ENCODE results near the gene SI. TPM values are rescaled to one million over a fixed set of nuclear protein-coding genes. Genes with fewer than 3 reads are reported as not detected.

The SI gene
- total and polyA plus RNA-seq, 2 experiments from 2014 or later = not detected

DNA sequence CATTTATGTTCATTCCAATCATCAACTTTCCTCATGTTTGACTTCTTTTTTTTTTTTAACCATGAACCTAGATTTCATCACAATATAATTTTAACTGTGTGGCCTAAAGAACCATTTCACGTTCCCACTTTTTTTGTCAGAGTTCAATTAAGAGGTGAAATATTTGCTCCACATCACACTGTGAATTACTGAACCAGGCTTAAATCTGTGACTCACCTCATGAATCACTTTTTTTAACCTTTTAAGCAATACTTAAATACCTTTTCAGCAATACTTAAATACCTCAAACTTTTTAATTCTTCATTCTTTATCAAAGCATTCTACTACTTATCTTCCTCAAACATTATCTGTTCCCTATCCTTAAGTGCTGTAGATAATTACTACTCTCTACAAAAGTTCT lies 137.6 kb downstream of the SI start:
- no peak for DNase-seq
- H4K20me1 ChIP-seq (ENCODE audit: insufficient read depth) = no peaks in the 10 kb centered on the region
- 37 to 38% methylated on average over 1 of the region's 1 CpG for WGBS, 2 experiments (ENCODE audit: low coverage in 1 of 2, low lambda C conversion rate in 2 of 2, missing lambda C conversion rate in 2 of 2)
- H3K27ac ChIP-seq = no peak overlapping the region
- H3K4me1 ChIP-seq (ENCODE audit: insufficient read depth) = no peaks in the 10 kb centered on the region
- H3K36me3 ChIP-seq (ENCODE audit: low read depth) = no peaks in the 10 kb centered on the region
- no peaks in the 10 kb centered on the region for H3F3A ChIP-seq (ENCODE audit: insufficient read depth)
- H3K9me2 ChIP-seq (ENCODE audit: insufficient read depth) = no peaks in the 10 kb centered on the region
- no peak overlapping the region for H3K9ac ChIP-seq
- no peaks in the 10 kb centered on the region for H3K9me3 ChIP-seq (ENCODE audit: low read depth)
- TF ChIP-seq EZH2phosphoT487 (IDR thresholded peaks at IDR 0.05; ENCODE audit: insufficient read depth, low read depth) = no peak
- TF ChIP-seq EZH2 (IDR thresholded peaks at IDR 0.05; ENCODE audit: insufficient read depth, poor library complexity, severe bottlenecking) = no peak
- H3K4me3 ChIP-seq = no peak overlapping the region
- no peak overlapping the region for H2AFZ ChIP-seq
- in situ Hi-C loops (cut with MboI) = no loop called here
- no peak overlapping the region for H3K4me2 ChIP-seq (ENCODE audit: unreplicated experiment)
- no peaks in the 10 kb centered on the region for H3K79me2 ChIP-seq (ENCODE audit: insufficient read depth)
- H3K27me3 ChIP-seq (replicated peaks; ENCODE audit: insufficient read depth) = no peaks in the 10 kb centered on the region

DNA sequence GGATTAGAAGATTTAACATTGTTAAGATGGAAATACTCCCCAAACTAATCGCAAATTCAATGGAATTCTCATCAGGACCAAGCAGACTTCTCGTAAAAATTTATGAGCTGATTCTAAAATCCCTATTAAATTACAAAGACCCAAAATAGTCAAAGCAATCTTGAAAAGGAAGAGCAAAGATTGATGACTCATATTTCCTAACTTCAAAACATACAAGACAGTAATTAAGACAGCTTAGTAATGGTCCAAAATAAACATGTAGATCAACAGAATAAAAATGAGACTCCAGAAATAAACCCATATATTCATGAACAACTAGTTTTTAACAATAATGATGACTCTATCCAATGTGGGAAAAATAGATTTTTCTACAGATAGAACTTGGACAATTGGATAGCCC lies 148.7 kb downstream of the SI start:
- WGBS, 2 experiments (ENCODE audit: low coverage in 1 of 2, low lambda C conversion rate in 2 of 2, missing lambda C conversion rate in 2 of 2) = 15 to 17% methylated on average over 2 of the region's 2 CpGs
- no peaks in the 10 kb centered on the region for H3K27me3 ChIP-seq (replicated peaks; ENCODE audit: insufficient read depth)
- H3K27ac ChIP-seq = no peak overlapping the region
- TF ChIP-seq EZH2 (IDR thresholded peaks at IDR 0.05; ENCODE audit: insufficient read depth, poor library complexity, severe bottlenecking) (no peak), EZH2phosphoT487 (IDR thresholded peaks at IDR 0.05; ENCODE audit: insufficient read depth, low read depth) (no peak)
- in situ Hi-C loops (cut with MboI) = no loop called here
- H3K9ac ChIP-seq = no peak overlapping the region
- no peaks in the 10 kb centered on the region for H3K4me1 ChIP-seq (ENCODE audit: insufficient read depth)
- no peak overlapping the region for H3K4me3 ChIP-seq
- H3K79me2 ChIP-seq (ENCODE audit: insufficient read depth) = no peaks in the 10 kb centered on the region
- H4K20me1 ChIP-seq (ENCODE audit: insufficient read depth) = no peaks in the 10 kb centered on the region
- H3K36me3 ChIP-seq (ENCODE audit: low read depth) = no peaks in the 10 kb centered on the region
- H3K9me2 ChIP-seq (ENCODE audit: insufficient read depth) = no peaks in the 10 kb centered on the region
- DNase-seq = no peak
- H3K9me3 ChIP-seq (ENCODE audit: low read depth) = no peaks in the 10 kb centered on the region
- H3F3A ChIP-seq (ENCODE audit: insufficient read depth) = no peaks in the 10 kb centered on the region
- H3K4me2 ChIP-seq (ENCODE audit: unreplicated experiment) = no peak overlapping the region
- no peak overlapping the region for H2AFZ ChIP-seq

Small RNAs within 50 kb of the gene (small RNA-seq; reads per million reads assigned to genes)
- gene RF00019 (ENCODE audit: low read depth, low replicate concordance) = not detected

Other genes starting within 250 kb of the SI start
- gene SLITRK3, start 117.9 kb upstream of the SI start, total RNA-seq (2014; rRNA removed; shearing (Covaris generic)) = not detected in 2 replicates
- not detected in 2 replicates for gene SLITRK3, start 117.9 kb upstream of the SI start, polyA plus RNA-seq (2016; fragmentation: Nextera tagmentation; extraction: Ambion mirVana)